DMS53 (cell line): Measurements from ENCODE around the gene NIBAN1.

Source experiments
- DNase-seq: peaks from one replicate; lab custom pipeline; 2025; lab: John Stamatoyannopoulos, UW

Gene NIBAN1

GRCh38 chr1:184945029-184945428 is 29.3 kb downstream of the NIBAN1 start:
- DNase-seq = no peak

GRCh38 chr1:184943998-184944397 is 30.3 kb downstream of the NIBAN1 start:
- no peak for DNase-seq

DNA sequence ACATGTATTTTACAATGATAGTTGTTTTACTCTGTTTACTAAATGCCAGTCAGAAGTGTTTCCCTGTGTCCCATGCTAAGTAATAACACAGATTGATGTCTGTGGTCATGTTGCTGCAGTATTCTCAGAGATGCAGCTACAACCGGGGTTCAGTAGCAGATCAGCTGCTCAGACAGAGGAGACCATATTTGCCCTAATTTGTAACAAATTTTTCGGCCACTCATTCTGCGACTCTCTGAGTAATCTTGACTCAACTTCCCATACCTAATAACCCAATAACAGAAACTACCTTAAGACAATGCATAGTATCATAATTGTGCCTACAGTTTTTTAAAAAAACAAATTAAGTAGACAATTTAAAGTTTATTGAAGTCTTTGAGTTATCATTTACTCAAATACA is 32.6 kb downstream of the NIBAN1 start:
- no peak for DNase-seq

DNA sequence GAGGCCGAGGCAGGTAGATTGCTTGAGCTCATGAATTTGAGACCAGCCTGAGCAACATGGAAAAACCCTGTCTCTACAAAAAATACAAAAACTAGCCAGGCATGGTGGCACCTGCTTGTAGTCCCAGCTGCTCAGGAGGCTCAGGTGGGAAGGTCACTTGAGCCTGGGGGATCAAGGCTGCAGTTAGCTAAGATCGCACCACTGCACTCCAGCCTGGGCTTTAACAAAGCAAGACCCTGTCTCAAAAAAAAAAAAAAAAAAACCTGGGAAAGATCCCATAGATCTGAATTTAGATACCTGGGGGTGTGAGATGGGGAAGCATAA is 32.9 kb downstream of the NIBAN1 start:
- DNase-seq = no peak

- DNase-seq = no peak
These were observed 33.5 kb downstream of the NIBAN1 start for GRCh38 chr1:184940694-184941409.

GRCh38 chr1:184940226-184940625 is 34.1 kb downstream of the NIBAN1 start:
- DNase-seq = no peak

DNA sequence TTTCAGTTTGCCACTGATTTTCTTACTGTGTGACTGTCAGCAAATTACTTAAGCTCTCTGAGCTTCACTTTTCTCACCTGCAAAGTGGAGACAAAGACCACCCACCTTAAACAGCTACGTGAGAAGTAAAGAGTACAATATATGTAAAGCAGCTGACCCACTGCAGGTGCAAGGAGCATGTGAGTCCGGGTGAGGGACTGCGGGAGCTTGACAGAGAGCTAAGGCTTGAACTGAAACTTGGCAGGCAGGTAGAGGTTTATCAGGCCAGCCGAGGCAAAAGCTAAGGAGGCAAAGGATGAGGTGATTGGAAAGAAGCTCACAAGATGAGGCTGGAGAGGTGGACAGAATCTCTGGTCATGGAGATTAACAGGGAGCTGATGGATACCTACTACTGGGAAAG is 36.6 kb downstream of the NIBAN1 start:
- no peak for DNase-seq

DNA sequence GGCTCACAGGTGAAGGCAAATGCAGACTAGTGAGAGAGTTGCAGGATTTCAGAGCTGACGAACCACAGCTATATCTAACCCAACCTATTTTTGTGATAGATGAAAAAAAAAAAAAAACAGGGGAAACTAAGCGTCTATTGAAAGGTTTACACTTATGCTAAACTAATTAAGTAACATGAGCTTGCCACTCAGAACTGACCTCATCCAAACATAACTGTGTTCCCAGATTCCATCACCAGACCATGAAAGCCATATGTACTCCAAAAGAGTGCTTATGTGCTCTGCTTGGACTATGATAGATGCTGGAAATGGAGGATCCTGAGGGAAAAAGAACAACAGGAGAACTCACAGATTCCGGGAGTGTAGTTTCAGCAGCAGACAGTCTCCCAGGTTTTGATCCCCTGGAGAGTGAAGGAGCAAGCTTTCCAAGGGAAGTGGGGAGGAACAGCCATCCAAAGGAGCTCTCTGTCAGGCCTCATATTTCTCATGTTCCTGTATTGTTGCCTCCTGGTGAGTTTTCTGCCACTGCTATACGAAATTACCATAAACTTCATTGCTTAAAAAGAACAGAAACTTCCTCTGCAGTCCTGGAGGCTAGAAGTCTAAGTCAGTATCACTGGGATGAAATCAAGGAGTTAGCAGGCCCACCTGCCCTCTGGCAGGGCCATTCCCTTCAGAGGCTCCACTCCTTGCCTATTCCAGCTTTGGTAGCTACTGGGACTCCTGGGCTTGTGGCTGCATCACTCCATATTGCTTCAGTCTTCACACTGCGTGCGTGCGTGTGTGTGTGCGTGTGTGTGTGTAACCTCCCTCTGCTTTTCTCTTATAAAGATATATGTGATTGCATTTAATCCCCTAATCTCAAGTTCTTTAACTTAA is 38.1 kb downstream of the NIBAN1 start:
- DNase-seq = no peak

DNA sequence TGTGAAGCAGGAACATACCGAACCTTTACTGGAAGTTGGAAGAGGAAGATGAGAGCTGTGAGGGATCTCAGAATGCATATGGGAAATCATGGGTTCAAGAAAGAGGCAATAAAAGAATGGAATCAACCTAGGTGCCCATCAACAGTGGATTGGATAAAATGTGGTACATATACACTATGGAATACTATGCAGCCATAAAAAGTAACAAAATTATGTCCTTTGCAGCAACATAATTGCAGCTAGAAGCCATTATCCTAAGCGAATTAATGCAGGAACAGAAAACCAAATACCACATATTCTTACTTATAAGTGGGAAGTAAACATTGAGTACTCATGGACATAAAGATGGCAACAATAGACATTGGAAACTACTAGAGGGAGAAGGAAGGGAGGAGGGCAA is 40.4 kb downstream of the NIBAN1 start:
- DNase-seq = no peak

DNA sequence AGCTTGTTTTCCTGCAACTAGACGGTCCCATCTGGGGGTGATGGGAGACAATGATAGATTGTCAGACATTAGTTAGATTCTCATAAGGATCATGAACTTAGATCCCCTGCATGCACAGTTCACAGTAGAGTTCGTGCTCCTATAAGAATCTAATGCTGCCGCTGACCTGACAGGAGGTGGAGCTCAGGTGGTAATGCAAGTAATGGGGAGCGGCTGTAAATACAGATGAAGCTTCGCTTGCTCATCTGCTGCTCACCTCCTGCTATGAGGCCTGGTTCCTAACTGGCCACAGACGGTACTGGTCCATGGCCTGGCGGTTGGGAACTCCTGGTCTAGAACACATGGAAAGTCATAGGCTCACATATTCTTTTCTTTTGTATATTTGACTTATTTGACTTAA is 42.0 kb downstream of the NIBAN1 start:
- no peak for DNase-seq

- no peak for DNase-seq
These were observed 42.7 kb downstream of the NIBAN1 start for GRCh38 chr1:184931566-184931965.

DNA sequence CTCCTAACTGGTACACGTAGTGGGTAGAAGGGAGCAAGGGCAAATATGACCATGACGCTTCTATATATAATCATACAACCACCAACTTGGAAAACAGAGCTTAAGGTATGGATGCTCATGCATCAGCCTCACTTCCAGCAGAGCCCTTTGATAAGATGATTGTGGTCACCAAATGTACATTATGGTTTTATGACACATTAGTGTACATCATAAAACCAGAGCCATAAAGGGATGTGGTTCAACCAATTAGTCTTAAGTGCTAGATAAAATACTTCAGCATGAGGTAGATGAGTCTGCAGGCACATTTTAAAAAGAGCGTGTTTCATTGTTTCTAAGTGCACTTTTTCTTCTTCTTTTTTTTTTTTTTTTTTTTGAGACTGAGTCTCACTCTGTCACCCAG is 43.7 kb downstream of the NIBAN1 start:
- peak; percentile 42 for DNase-seq

DNA sequence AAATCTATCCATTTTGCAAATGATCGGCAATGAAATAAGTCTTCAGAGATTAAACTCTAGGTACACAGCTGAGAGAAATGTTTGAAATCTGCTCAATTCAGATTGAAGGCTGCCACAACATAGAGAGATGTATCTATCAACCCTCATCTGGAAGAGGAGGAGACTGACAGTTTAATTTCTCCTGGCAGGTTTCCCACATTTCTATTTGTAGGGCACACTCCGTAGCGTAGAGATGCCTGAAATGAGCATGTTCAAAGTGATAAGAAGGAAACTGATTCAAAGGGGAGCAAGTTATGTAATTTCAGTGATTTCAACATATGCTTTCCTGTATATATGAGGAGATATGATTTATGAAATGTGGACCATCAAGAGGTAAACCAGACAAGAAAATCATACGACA is 44.1 kb downstream of the NIBAN1 start:
- DNase-seq = peak; percentile 76

GRCh38 chr1:184929711-184930202 is 44.6 kb downstream of the NIBAN1 start:
- peak; percentile 89 for DNase-seq

GRCh38 chr1:184928394-184928793 is 45.9 kb downstream of the NIBAN1 start:
- DNase-seq = no peak
